Measurements from ENCODE around the gene B3GNT2.
"Not testable (repeated sequence)": the region's sequence is repeated elsewhere in the genome, so short reads cannot be mapped to it uniquely, and the experiment has no call there.

Gene B3GNT2

DNA sequence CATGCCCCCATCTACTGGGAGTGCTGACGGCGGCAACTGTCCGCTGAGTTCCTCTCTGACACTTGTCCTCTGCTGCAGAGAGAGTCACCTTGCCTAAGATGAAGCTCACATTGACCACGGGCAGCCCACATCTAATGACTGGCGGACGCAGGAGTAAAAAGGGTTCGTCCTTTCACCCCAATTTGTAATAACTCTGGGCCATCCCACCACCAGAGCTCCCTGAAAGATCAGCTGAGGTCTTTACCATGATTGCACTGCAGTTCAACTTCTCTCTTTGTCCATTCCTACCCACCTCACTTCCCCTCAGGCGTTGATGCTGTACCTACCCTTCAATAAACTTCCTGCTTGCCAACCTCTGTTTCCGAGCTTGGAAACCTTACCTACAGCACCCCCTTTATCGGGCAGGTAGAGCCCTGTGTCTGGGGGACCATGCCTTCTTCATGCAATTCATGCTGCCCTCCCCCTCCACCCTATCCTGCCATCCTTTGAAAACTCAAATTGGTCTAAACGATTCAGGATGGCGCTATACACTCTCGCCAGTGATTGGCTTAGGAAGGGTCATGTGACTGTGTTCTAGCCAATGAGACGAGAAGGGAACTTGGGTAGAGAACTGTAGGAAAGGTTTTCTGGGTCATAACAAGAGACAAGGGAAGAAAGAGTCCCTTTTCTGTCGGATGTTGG is 10.3 kb upstream of the B3GNT2 start:
- DNase-seq, result no peak

DNA sequence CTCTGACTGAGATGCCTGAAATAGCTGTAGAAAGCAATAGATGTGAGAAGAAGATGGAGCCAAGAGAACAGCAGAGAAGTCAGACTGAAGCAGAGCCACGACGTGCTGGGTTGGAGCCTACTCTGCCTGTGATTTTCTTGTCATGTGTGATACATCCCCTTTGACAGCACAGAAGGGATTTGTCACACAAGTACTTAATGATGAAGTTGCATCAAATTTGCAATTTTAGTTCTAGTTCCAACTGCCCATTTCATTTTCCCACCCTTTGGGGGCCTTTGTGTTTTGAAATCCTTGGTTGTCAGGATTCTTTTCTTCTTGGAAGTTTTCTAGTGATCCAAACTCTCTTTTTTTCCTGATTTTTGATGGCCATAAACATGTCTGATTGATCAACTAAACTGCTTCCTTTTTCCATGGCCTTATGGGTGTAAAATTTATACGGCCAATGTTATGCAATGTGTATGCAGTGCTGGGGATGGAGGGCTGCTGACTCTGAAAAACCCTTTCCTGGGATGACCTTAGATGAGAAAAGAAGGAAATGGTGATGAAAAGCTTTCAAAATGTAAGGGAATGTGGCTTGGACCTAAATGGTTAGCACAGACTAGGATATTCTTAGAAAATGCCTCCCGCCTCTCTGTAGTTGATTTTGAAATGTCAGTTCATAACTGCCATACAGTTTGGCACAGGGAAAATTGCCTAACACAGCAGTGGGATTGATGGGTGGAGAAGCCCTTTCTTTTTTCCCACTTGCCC is 9.6 kb upstream of the B3GNT2 start:
- no peak for DNase-seq

DNA sequence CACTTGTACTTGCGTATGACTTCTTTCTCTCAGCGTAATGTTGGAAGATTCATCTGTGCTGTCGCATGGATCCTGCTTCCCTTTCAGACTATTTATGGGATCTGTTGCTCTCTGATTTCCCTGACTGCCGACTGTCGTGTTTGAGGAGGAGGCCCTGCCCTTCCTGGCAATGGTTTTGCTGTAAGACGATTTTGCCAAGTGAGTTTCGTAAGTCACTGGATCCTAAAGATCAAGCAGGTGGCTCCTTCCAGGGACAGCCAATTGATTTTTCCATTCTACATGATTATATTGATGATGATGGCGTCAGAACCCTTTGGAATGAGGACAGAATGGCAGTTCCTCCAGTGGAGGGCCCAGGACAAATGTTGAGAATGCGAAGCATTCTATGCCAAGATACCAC is 8.7 kb upstream of the B3GNT2 start:
- DNase-seq, result no peak

DNA sequence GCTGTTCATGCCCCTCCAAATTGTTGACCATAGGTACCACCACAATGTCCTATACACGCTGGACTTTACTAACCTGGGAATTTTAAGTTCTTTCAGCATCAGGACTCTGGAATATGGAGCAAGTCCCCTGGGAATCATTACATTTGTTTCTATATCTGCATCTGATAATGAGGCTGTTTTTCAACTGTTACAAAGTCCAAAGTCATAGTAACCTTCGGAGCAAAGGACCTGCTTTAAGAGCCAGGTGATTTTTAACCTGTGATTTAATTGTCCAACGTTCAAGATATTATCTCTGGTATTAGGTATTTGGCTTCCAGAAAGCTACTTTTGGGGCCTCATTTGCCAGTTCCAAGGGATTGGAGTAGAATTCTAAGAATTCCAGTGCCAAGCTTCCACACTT is 7.5 kb upstream of the B3GNT2 start:
- no peak for DNase-seq

DNA sequence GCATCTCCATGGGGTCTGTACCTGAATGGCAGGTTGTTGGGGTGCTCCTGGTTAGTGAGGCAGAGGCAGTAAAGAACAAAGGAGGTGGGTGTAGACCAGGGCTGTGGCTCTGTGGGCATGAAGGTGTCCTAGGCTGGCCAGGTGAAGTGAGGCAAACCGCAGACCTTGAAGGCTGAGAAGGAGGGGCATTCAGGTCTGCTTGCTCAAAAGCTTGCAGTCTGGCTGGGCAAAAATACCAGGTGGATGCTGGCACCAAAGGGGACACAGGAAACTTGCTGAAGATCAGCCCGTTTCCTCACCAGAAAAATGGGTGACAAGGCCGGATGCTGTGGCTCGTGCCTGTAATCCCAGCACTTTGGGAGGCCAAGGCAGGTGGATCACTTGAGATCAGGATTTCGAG is 6.7 kb upstream of the B3GNT2 start:
- no peak for DNase-seq

DNA sequence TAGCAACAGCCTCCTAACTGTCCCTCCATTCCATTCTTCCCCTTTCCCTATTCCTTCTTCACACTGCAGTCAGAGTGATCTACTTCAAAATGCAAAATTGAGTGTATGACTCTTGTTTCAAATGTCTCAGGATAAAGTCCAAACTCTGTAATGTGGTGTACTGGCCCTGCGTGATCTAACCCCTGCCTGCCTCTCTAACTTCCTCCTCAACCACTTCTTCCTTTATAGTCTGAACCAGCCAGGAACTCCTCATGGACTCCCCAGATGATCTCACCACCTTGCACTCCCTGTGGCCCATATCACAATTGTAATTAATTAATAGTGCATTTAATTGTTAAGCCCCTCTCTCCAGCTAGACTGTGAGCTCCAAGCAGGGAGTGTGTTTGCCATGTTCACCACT is 3.1 kb upstream of the B3GNT2 start:
- DNase-seq, result no peak

DNA sequence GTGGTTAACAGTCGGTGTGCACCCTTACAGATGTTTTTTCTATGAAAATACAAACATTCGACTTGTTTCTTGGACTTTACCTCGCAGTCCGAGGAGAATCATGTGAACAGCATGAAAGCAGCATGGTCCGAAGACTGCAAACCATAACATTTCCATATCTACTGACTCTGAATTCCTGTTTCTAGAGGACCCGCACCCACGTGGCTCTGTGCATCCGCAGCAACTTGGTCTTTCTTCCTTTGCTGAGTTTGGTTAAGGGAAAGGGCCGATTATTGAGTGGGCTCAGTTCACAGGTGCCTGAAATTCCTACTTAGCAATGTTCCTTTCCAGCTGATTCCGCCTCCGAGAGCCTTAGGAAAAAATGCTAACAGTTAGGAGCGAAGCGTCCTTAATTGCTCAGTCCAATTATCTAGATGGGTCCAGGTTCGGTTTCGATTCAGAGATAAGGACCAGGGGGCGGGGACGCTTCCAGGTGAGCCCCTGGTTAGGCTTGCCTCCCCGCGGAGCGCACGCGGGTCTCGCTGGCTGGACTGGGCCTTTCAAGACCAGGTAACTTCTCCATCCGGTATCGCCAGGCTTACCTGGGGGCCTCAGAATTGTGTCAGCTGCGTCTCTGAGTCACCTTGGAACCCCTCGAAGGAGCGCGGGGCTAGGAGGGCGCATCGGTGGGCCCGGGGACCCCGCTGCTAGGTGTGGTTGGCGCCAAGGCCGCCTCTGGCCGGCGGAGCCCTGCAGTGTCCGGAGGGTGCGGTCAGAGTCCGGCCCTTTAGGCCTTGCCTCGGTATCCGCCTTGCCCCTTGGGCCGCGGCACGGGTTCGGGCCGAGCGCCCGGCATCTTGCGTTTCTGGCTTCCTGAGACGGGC is 1.1 kb upstream of the B3GNT2 start:
- DNase-seq, result no peak

DNA sequence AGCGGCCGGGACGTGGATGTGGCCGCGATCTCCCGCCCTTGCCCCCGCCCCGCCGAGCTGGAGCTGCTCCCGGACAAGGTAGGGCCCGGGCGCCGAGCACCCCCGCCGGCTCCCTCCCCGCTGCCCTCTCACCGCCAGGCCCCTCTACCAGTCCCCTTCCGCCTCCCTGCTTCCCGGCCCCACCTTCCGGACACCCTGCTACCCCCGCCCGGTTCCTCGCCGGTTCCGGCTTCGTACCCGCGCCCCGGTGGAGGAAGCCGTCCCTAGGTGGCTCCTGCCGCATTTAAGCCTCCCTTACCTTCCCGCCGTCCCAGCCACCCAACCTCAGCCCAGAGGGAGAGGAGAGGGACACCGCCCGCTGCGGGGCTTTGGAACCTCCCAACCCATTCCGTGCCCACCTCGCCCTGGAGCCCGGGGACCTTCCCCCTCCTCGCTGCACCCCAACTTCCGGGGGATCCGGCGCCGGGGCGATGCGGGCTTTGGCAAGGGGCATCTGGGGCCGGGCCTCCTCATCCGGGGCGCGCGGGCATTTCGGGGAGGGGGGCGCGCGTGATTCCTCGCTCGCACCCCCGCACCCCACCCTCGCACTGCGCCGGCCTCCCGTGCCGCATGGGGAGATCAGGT is 475 bp downstream of the B3GNT2 start:
- DNase-seq, result peak; percentile 39 to 67 (median 54)

DNA sequence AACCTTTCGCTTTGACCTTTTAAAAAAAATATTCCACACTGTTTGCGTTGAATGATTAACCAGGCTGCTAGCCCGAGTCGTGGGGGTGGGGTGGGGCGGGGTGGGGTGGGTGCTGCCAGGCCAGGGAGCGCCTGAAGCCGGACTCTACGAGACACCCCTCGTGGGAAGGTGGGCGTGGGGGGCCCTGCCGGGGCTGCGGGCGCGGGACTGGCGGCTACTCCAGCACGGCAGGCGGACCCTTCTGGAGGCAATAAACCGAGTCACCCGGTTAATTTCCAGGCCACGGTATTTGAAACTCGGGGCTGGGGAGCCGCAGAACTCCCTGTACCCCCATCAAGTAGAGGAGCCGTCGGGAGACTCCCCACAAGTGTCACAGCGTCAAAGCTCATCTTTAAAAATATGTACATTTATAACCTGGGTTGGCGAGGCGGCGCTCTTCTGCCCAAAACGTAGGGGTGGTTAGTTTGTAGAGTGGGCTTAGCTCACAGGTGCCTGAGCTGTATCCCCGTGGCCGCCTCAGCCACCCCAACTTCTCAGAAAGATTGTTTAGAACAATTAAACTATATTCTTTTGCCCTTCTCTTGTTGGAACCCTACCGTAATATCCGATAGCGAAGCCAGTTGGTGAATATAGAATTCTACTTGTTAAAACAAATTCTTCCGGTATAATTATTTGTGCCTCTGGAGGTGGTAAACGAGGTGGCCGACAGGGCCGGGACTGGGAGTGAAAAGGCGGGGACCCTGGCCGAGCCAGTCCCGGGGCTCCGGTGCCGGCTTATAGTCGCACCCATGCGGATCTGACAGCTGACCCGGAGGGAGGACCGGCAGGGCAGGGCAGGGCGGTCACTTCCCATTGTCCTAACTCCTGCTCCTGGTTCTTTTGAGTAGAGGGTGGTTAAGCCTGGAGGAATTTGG is 1.4 kb downstream of the B3GNT2 start:
- peak in 4 of 5 experiments; percentile 16 to 62 (median 34) for DNase-seq

DNA sequence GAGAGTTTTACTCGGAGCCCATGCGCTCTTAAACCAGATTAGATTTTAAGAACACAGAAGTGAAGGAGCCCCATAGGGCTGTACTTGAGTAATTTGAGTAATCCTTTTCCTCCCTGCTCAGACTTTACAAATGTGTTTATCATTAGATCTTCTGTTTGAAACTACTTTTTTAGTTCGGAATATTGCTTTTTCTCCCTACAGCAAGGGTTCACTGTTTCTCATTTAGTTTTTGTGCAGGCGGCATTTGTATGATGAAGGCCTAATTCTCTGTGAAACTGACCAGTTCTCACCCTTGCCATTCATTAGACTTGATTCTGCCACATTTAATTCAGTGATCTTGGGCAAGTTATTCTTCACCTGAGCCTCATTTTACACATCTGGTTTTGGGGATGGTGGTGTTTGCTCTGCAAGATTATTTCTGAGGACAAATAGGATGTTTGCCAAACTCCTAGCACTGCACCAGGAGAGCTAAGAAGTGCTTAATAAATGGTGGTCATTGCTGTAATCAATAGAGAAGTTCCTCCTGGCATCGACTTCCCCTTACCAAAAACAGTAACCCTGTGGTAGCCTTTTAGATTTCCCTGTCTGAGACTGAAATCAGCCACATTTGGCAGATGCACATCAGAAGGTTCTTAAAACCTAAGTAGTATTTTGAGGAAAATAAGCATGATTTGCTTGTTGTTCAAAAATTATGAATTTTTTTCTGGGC is 2.2 kb downstream of the B3GNT2 start:
- DNase-seq, result peak in 1 of 5 experiments; percentile 24

DNA sequence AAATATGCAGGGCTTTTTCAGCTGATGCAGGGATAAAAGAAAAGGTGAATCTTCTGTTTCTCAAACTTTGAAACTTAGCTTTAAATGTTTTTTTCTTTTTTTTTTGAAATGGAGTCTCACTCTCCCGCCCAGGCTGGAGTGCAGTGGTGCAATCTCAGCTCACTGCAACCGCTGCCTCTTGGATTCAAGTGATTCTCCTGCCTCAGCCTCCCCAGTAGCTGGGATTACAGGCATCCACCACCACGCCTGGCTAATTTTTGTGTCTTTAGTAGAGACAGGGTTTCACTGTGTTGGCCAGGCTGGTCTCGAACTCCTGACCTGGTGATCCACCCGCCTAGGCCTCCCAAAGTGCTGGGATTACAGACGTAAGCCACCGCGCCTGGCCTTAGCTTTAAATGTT is 2.9 kb downstream of the B3GNT2 start:
- not testable (repeated sequence) for DNase-seq

DNA sequence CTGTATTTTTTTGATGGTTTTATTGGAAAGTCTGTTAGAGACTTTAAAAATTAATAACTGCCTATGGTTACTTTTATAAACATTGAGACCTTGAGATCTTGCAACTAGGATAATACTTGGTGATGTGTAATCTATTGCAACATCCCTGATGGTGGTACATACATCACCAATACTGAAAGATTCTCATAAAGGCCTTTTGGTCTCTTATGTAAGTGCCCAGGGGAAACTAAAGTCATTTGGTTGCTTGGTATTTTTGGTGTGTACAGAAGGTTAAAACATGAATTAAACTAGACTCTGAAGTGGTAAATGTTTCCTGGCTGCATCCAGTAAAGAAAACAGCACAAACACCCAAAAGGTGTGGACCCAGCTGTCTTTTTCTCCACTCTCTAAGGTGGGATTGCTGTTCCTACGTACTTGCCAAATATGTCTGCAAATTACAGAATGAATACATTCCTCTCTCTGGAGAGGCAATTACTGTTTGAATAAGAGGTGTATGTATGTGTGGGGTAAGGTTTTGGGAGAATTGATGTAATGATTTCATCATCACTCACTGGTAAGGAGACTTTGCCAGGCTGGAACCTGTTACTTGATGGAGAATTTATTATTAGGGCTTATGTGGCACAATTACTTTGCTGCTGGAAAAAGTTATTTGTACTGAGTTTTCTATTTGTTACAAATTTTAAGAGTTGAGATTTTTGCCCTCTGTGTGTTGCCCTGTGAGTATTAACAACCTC is 3.6 kb downstream of the B3GNT2 start:
- peak in 1 of 5 experiments; percentile 45 for DNase-seq

DNA sequence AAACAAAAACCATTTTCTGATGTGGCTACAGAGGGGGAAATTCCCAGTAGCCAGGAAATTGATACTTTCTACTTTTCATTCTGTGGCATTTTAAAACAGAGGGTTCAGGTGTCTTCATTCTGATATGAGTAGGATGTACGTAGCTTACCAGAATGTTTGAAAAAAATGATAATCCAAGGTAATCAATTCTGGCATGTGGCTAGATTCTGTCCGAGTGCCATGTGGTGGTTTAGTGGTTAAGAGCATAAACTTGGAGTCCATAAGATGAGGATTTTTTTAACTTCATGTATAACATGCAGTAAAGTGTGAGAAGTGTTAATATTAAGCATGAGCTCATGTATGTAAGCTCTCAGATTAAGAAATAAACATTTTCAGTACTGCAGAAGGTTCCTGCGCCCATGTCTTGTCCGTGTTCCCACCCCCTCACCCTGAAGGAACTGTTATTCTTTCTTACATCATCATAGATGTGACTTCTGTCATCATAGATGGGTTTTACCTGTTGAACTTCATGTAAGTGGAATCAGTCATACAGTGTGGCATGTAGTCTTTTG is 4.5 kb downstream of the B3GNT2 start:
- peak in 2 of 5 experiments; percentile 48 to 51 for DNase-seq

DNA sequence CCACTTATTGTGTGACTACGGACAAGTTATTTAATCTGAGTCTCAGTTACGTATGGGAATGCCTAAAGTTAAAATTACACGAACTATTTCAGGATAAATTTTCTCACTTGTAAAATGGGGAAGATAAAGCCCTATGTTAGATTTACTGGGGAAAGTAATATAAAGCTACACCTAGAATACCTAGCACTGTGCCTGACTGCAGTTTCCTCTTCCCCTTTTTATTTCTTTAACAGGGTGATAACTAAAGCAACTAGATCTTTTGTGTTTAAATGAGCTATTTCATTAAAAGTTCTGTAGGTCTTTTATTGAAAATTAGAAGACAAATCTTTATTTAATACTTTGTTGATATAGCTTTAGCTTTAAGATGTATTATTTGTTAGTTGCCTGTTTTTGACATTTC is 5.0 kb downstream of the B3GNT2 start:
- no peak for DNase-seq

DNA sequence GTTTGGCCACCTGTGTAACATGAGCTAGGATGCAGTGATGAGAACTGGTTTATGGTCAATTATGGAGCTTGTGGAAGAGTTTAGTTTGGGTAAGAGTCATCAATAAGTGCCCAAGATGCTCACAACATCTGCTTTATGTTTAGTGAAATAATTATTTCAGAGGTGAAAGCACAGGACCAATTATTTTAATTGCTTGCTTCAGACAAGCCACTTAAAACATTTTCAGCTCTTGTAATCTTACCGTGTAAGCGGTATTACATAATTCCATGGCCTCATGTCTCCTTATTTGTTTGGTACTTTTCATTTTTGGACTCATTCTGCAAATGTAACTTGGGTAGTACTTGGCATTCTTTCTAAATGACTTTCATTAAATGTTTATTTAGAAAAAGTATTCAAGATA is 5.4 kb downstream of the B3GNT2 start:
- no peak for DNase-seq

DNA sequence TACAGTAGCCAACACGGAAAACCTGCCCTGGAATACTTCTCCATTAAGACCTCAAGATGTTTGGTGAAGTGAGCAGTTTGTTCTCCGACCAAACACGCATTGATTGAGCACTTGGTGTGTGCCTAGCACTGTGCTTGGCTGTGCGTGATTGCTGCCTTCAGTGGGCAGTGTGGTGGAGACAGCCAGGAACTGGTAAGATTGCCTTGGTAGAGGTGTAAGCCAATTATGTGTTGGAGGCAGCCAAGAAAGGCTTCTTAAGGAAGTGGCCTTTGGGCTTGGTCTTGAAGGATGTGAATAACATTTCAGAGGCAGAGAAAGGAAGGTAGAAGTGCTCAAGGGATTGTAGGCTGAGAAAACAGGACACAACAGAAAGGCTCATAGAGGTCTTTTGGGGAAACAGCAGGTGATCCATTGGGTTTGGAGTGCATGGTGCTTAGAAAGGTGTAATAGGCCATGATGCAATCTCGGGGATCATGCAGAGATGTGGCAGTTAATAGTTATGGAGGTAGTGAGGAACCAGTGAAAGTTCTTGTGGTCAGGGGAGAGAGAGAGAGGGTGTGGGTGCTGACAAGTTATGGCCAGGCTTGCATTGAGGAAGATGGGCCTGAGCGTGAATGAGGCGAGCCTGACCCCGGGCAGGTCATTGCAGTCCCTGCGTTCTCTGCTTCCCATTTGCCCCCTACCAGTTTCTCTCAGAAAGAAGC is 6.3 kb downstream of the B3GNT2 start:
- peak in 1 of 5 experiments; percentile 32 for DNase-seq

DNA sequence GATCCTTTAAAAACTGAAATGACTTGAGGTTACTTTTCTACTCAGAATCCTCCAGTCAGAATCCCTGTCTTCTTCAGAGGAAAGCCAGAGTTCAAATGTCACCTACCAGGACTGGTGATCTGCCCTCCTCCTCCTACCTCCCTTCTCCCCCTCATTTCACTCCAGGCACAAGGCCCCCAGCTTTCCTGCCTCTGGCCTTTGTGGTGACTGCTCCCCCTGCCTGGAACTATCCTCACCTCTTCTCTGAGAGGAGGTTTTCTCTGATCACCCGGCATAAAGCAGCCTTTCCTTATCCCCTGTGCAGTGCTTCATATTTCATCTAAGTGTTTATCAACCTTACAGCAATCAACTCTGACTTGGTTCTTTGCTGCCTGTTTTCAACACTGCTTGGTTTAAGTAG is 6.8 kb downstream of the B3GNT2 start:
- DNase-seq, result no peak

DNA sequence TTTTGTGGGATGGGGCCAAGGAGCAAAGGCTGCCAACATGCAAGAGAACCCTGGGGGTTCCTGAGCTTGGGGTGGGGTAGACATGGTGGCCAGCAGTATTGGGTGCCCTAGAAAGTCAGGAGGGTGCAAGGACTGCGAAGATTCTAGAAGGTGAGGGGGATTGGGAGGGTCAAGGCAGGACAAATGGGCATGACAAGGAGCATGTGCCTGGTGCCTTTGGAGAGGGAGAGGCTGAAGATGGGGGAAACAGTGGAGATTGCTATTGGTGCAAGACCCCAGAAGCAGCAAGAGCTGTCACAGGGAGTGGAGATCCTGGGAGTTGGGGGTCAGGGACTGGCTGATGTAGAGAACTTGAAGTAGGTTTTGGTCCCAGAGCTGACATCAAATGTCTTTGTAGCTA is 7.5 kb downstream of the B3GNT2 start:
- DNase-seq, result no peak

DNA sequence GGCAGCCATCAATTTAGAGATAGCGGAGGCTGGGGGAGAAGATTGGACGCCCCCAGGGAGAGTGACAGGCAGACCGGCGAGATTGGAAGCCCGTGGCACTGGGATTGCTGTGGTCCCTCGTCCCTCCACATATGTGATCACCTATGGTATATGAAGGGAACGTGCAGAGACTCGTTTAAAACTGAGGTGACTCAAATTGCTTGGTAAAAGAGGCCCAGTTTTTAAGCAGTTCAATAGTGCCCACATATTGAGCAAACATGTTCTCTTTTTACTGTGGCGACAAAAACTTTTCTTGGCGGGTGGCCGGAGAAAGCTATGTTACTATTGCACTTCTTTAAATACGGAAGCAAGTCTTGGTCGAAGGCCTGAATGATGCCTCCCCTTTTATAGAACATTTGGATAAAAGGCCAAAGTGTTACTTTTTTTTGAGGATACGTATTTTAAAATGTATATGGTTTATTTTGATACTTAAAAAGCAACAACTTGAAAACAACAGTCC is 9.1 kb downstream of the B3GNT2 start:
- no peak for DNase-seq
